ENCODE measurements around the gene DOCK3. TPM values are rescaled to one million over a fixed set of nuclear protein-coding genes. Genes with fewer than 3 reads are reported as not detected.
"Not testable (repeated sequence)": the region's sequence is repeated elsewhere in the genome, so short reads cannot be mapped to it uniquely, and the experiment has no call there.

Gene DOCK3
- total RNA-seq, 1 experiment from 2014 or later: 2.2 TPM

DNA sequence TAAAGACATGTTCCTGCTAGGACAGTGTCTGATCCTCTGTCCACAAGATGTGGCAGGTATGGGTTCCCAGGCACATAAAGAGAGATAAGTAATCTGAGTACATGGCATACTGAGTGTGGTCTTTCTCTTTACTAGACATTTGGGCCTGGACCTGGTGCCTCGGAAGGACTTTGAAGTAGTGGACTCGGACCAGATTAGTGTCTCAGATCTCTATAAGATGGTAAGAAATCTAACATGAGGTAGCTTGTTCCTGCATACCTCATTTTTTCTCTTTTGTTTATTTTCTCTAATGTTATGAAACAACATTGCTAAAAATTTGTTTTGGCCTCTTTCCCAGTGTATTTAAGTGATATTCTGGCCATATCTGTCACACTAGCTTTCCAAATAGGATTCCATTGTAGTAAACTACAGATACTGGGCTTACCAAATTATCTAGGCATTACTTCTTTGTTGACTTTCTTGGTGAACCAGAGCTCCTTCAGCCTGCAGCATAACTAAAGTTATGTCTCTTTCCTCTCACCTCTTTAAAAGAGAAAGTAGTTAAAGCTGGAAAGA, 400.6 kb downstream of the DOCK3 start:
- no peak for DNase-seq (ENCODE audit: extremely low read depth, low read depth)

DNA sequence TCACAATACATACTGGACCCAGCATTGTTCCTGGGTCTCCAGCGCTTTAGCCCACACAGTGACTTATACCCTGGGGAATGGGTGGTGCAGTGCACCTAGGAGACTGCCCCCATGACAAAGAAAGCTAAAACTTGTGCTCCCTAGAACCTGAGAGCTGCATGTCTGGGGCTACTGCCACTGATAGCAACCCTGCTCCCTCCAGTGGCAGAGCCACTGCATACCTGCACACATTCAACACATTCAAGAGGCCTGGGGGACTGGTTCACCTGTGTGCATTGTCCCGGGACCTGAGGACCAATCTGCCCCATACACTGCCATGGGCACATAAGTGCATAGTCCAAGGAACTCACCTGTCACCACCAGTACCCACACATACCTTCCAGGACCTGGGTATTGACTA, 407.6 kb downstream of the DOCK3 start:
- DNase-seq (ENCODE audit: extremely low read depth, low read depth): no peak

GRCh38 chr3:51083490-51083889, 408.8 kb downstream of the DOCK3 start:
- DNase-seq (ENCODE audit: extremely low read depth, low read depth): no peak

- not testable (repeated sequence) for DNase-seq (ENCODE audit: extremely low read depth, low read depth)
These were observed 417.4 kb downstream of the DOCK3 start for GRCh38 chr3:51092141-51092540.

DNA sequence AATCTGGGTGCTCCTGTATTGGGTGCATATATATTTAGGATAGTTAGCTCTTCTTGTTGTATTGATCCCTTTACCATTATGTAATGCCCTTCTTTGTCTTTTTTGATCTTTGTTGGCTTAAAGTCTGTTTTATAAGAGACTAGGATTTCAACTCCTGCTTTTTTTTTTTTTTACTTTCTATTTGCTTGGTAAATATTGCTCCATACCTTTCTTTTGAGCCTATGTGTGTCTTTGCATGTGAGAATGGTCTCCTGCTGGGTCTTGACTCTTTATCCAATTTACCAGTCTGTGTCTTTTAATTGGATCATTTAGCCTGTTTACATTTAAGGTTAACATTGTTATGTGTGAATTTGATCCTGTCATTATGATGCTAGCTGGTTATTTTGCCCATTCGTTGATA, 420.1 kb downstream of the DOCK3 start:
- not testable (repeated sequence) for DNase-seq (ENCODE audit: extremely low read depth, low read depth)

DNA sequence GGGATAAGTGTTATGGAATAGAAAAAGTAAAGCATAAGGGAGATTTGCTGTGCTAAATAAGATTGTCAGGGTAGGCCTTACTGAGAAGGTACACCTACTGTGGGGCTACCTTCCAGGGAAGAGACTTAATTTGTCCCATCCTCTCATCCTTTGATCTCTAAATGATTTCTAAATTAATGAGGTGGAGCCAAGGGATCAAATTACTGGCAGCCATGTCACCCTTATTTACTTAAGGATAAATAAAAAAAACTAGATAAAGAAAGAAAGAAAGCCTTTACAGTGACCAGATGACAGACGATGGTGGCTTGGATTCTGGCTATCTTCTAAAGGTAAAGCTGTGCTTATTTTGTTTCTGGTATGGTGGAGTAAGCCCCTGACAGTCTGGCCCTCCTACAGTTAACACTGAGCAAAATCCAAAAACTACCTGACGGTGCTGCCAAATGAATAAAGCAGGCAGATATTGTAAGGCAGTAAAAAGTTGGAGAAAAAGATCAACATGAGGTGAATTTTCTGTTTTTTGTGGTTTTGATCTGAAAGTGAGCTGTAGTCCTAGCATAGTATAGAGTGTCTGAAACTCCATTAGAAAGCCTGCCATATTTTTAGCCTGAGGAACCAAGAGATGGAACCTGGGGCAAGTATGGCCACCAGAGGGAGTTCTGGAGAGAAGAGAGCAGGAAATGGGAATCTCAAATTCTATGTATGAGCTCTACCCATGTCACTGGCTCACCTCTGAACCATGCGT, 425.2 kb downstream of the DOCK3 start:
- DNase-seq (ENCODE audit: extremely low read depth, low read depth): peak; percentile 55

- DNase-seq (ENCODE audit: extremely low read depth, low read depth): no peak
These were observed 425.8 kb downstream of the DOCK3 start for GRCh38 chr3:51100536-51100851.

DNA sequence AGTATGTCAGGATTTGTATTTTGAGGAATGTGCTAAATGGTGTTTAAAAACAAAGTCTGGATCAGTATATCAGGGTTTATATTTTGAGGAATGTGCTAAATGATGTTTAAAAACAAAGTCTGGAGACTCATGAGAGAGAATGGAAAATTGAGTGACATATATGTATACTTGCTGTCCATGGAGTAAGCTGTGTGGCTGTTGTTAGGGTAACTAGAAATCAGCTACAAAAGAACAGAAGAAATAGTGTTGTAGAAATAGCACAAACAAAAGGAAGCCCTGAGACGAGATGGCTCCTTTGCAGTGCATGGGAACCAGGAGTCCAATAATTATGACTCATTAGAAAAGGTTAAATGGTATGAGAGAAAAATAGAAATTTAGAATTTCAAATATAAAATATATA, 427.7 kb downstream of the DOCK3 start:
- DNase-seq (ENCODE audit: extremely low read depth, low read depth): no peak

GRCh38 chr3:51106242-51106876, 431.6 kb downstream of the DOCK3 start:
- DNase-seq (ENCODE audit: extremely low read depth, low read depth): no peak

GRCh38 chr3:51110586-51110985, 435.9 kb downstream of the DOCK3 start:
- DNase-seq (ENCODE audit: extremely low read depth, low read depth): no peak

- no peak for DNase-seq (ENCODE audit: extremely low read depth, low read depth)
These were observed 448.2 kb downstream of the DOCK3 start for GRCh38 chr3:51122944-51123343.

- no peak for DNase-seq (ENCODE audit: extremely low read depth, low read depth)
These were observed 448.8 kb downstream of the DOCK3 start for GRCh38 chr3:51123531-51123930.

GRCh38 chr3:51131607-51132006, 456.9 kb downstream of the DOCK3 start:
- DNase-seq (ENCODE audit: extremely low read depth, low read depth): not testable (repeated sequence)

- DNase-seq (ENCODE audit: extremely low read depth, low read depth): no peak
These were observed 463.0 kb downstream of the DOCK3 start for GRCh38 chr3:51137715-51138114.

- no peak for DNase-seq (ENCODE audit: extremely low read depth, low read depth)
These were observed 464.9 kb downstream of the DOCK3 start for GRCh38 chr3:51139616-51140015.

- no peak for DNase-seq (ENCODE audit: extremely low read depth, low read depth)
These were observed 466.8 kb downstream of the DOCK3 start for GRCh38 chr3:51141573-51141972.

GRCh38 chr3:51145811-51146585, 471.3 kb downstream of the DOCK3 start:
- DNase-seq (ENCODE audit: extremely low read depth, low read depth): no peak

GRCh38 chr3:51146781-51147180, 472.1 kb downstream of the DOCK3 start:
- no peak for DNase-seq (ENCODE audit: extremely low read depth, low read depth)

- no peak for DNase-seq (ENCODE audit: extremely low read depth, low read depth)
These were observed 481.4 kb downstream of the DOCK3 start for GRCh38 chr3:51156147-51156546.

DNA sequence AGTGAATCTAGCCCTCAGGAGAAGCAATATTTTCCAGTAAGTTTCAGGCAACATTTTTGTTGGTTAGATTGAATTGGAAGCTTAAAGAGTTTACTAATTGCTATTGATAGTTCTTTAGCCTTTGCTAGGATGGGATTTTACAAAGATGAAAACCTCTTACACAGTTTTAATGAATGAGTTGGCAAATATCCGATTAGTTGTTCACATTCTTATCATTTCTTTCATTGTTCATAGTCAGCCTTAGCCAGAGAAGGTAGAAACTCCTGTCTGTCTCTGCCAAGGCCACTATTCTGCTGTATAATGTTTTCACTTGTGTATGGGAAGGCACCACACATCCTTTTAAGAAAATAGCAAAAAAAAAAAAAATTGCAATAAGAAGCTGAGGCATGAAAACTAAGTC, 488.3 kb downstream of the DOCK3 start:
- no peak for DNase-seq (ENCODE audit: extremely low read depth, low read depth)

GRCh38 chr3:51173518-51174271, 499.0 kb downstream of the DOCK3 start:
- no peak for DNase-seq (ENCODE audit: extremely low read depth, low read depth)
